ENCODE data around the gene NGEF. TPM values are rescaled to one million over a fixed set of nuclear protein-coding genes. Genes with fewer than 3 reads are reported as not detected.

NGEF gene
- total and polyA plus RNA-seq, 4 donors, result 0.54 to 10.1 (median 2.7) TPM

DNA sequence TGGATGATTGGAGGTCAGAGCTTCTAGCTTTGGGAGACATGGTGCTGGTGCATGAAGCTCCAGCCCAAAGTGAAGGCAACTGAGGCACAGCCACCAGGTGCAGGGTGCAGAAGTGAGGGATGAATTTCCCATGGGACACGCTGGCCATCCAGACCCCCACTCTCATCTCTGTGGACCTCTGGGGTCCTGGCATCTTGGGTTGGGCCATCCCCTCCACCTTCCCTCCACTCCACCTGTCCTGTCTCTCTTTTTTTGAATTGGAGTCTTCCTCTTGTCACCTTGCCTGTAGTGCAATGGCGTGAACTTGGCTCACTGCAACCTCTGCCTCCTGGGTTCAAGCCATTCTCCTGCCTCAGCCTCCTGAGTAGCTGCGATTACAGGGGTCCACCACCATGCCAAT lies 3.4 kb downstream of the NGEF start:
- H3K4me1 ChIP-seq (ENCODE audit: control insufficient read depth in 1 of 2, insufficient read depth in 2 of 2, low read length in 2 of 2), result no peaks in the 10 kb centered on the region
- no peak overlapping the region for H3K27ac ChIP-seq (ENCODE audit: low read depth in 1 of 2, low read length in 2 of 2)
- intact Hi-C loops (cut with DNase I), result no loop called here
- DNase-seq (peak in 1 of 2 donors; percentile 40), ATAC-seq (ENCODE audit: low FRiP score) (no peak)
- H3K27me3 ChIP-seq (ENCODE audit: control insufficient read depth in 1 of 2, insufficient read depth in 2 of 2, low read length in 1 of 2), result no peaks in the 10 kb centered on the region
- H3K36me3 ChIP-seq (ENCODE audit: control insufficient read depth in 1 of 2, insufficient read depth in 2 of 2, low read length in 1 of 2), result no peaks in the 10 kb centered on the region
- WGBS, 2 donors, result 94 to 98% methylated on average over 3 of the region's 3 CpGs
- no peaks in the 10 kb centered on the region for H3K9me3 ChIP-seq (ENCODE audit: control insufficient read depth, low read length)
- no peak overlapping the region for H3K4me3 ChIP-seq (ENCODE audit: low read length in 2 of 2)

DNA sequence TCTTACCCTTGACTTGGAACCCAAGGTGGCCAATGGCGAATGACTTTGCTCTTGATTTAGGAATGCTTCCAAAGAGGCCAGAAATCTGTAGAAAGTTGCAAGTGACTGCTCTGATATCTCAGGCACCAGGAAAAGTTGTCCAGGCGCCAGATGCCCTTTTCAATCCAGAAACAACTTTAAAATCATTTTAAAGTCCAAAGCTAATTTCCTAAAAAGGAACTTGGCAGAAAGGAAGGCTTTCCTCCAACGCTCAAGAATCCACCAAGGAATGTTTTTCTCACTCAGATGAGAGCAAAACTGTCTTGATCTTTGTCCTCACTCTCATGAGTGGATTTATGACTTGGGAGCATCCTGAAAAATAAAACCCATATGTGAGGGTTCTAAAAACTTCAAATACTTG lies 5.3 kb downstream of the NGEF start:
- Histone ChIP-seq H3K27ac (ENCODE audit: low read depth in 1 of 2, low read length in 2 of 2) (no peak overlapping the region), H3K27me3 (ENCODE audit: control insufficient read depth in 1 of 2, insufficient read depth in 2 of 2, low read length in 1 of 2) (no peaks in the 10 kb centered on the region), H3K4me3 (ENCODE audit: low read length in 2 of 2) (no peak overlapping the region), H3K4me1 (ENCODE audit: control insufficient read depth in 1 of 2, insufficient read depth in 2 of 2, low read length in 2 of 2) (no peaks in the 10 kb centered on the region), H3K36me3 (ENCODE audit: control insufficient read depth in 1 of 2, insufficient read depth in 2 of 2, low read length in 1 of 2) (no peaks in the 10 kb centered on the region), H3K9me3 (ENCODE audit: control insufficient read depth, low read length) (no peaks in the 10 kb centered on the region)
- intact Hi-C loops (cut with DNase I), result no loop called here
- ATAC-seq (ENCODE audit: low FRiP score), result no peak
- peak; percentile 34 to 67 for DNase-seq
- WGBS, 2 donors, result 0 to 4% methylated on average over 3 of the region's 3 CpGs

DNA sequence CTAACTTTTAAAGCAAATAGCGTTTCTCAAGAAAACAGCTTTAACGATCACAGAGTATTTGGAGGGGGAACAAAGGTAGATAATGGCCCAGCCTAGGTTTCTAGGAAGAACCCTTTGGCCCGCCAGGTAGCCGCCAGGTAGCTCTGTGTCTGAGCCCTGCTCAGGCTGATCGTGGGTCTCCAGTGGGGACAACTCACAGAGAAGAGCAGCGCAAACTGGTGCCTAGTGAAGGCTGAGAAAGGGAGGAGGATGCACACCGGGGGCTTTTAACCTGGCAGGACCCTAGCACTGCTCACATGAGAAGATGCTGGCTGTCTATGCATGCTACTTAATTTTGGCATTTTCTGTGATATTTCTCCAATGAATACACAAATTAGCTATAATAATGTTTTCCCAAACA lies 5.8 kb downstream of the NGEF start:
- ATAC-seq (ENCODE audit: low FRiP score), result no peak
- Histone ChIP-seq H3K27ac (ENCODE audit: low read depth in 1 of 2, low read length in 2 of 2) (no peak overlapping the region), H3K27me3 (ENCODE audit: control insufficient read depth in 1 of 2, insufficient read depth in 2 of 2, low read length in 1 of 2) (no peaks in the 10 kb centered on the region), H3K4me3 (ENCODE audit: low read length in 2 of 2) (no peak overlapping the region), H3K4me1 (ENCODE audit: control insufficient read depth in 1 of 2, insufficient read depth in 2 of 2, low read length in 2 of 2) (no peaks in the 10 kb centered on the region), H3K36me3 (ENCODE audit: control insufficient read depth in 1 of 2, insufficient read depth in 2 of 2, low read length in 1 of 2) (no peaks in the 10 kb centered on the region), H3K9me3 (ENCODE audit: control insufficient read depth, low read length) (no peaks in the 10 kb centered on the region)
- WGBS, 2 donors, result 71 to 78% methylated on average over 7 of the region's 7 CpGs
- DNase-seq, result peak in 1 of 2 donors; percentile 16
- intact Hi-C loops (cut with DNase I), result no loop called here

DNA sequence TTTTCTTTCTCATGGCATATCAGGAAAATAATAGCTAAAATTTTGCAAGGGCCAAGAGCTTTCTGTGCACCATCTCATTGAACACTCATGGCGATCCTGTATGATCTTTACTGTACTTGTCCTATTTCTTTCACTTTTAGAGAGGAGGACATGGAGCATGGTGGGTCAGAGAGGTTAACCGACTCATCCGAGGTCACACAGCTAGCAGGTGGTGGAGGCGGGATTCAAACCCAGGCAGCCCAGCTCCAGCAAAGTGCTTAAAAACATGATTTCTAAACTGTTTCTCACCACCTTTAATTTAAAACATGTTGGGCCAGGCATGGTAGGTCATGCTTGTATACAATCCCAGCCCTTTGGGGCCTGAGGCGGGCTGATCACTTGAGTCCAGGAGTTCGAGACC lies 6.4 kb downstream of the NGEF start:
- Histone ChIP-seq H3K27me3 (ENCODE audit: control insufficient read depth in 1 of 2, insufficient read depth in 2 of 2, low read length in 1 of 2) (no peaks in the 10 kb centered on the region), H3K27ac (ENCODE audit: low read depth in 1 of 2, low read length in 2 of 2) (no peak overlapping the region), H3K36me3 (ENCODE audit: control insufficient read depth in 1 of 2, insufficient read depth in 2 of 2, low read length in 1 of 2) (no peaks in the 10 kb centered on the region), H3K9me3 (ENCODE audit: control insufficient read depth, low read length) (no peaks in the 10 kb centered on the region), H3K4me1 (ENCODE audit: control insufficient read depth in 1 of 2, insufficient read depth in 2 of 2, low read length in 2 of 2) (no peaks in the 10 kb centered on the region), H3K4me3 (ENCODE audit: low read length in 2 of 2) (no peak overlapping the region)
- WGBS, 2 donors, result 97% methylated on average over 6 of the region's 6 CpGs
- ATAC-seq (ENCODE audit: low FRiP score) (no peak), DNase-seq (peak in 1 of 2 donors; percentile 49)
- intact Hi-C loops (cut with DNase I), result no loop called here

DNA sequence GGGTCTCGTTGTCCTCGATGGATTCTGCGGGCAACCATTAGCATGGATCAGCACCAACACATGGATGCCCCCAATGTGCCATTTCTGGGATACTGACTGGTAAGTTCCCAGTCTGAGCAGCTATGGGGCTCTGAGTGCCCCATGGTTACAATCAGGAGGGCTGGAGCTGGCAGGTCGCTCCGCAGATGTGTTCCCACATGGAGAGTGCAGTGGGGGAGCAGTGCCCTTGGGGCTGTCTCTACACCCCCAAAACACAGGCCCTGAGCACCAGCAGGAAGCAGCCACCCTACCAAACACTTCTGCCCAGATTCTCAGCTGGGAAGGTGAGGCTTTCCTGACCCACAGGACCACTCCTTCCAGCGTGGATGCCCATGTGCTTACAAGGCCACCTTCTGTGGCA lies 8.0 kb downstream of the NGEF start:
- DNase-seq (peak in 1 of 2 donors; percentile 14), ATAC-seq (ENCODE audit: low FRiP score) (no peak)
- H3K4me1 ChIP-seq (ENCODE audit: control insufficient read depth in 1 of 2, insufficient read depth in 2 of 2, low read length in 2 of 2), result no peaks in the 10 kb centered on the region
- intact Hi-C loops (cut with DNase I), result no loop called here
- no peak overlapping the region for H3K27ac ChIP-seq (ENCODE audit: low read depth in 1 of 2, low read length in 2 of 2)
- no peaks in the 10 kb centered on the region for H3K27me3 ChIP-seq (ENCODE audit: control insufficient read depth in 1 of 2, insufficient read depth in 2 of 2, low read length in 1 of 2)
- H3K4me3 ChIP-seq (ENCODE audit: low read length in 2 of 2), result no peak overlapping the region
- WGBS, 2 donors, result 98% methylated on average over 6 of the region's 6 CpGs
- H3K36me3 ChIP-seq (ENCODE audit: control insufficient read depth in 1 of 2, insufficient read depth in 2 of 2, low read length in 1 of 2), result no peaks in the 10 kb centered on the region
- H3K9me3 ChIP-seq (ENCODE audit: control insufficient read depth, low read length), result no peaks in the 10 kb centered on the region

DNA sequence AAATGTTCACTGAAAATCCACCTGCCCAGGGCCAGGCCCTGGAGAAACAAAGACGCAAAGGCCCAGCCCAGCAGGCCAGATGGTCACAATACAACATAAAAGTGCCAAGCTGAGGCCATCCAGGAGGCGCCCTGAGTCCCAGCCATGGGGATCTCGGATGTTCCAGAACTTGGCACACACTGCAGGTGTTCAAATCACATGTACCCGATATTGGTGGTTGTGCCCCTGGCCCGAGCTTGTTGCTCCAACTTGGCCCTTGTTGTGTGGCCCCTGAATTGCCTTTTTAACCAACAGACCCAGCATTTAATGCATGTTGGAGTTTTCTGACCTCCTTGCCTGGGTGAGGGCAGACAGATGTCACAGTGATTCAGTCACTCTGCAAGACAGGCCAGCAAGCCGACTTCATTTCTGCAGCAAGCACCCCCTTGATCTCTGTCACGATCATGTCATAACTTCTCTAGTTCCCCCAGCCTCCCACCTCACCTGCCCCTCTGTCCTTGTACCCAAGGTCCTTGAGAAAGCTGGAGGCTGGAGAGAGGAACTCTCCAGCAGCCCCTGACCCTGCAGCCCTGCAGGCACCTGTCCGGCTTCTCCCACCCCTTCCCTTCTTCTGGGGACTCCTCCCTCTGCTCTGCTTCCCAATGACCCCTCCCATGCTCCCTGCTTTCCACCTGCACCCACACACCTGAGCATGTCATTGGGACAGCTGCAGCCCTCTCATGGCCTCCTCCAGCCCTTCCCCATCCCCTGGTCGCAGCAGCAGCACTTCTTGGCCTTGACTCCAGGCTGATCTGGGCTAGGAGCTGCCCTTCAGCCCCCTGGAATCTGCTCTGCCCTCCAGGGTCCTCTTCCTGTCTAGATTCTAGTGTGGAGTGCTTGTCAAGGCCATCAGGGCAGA lies 9.1 kb downstream of the NGEF start:
- DNase-seq, result peak in 1 of 2 donors; percentile 51
- WGBS, 2 donors, result 90% methylated on average over 9 of the region's 9 CpGs
- intact Hi-C loops (cut with DNase I), result no loop called here
- Histone ChIP-seq H3K9me3 (ENCODE audit: control insufficient read depth, low read length) (no peaks in the 10 kb centered on the region), H3K4me3 (ENCODE audit: low read length in 2 of 2) (no peak overlapping the region), H3K36me3 (ENCODE audit: control insufficient read depth in 1 of 2, insufficient read depth in 2 of 2, low read length in 1 of 2) (no peaks in the 10 kb centered on the region), H3K4me1 (ENCODE audit: control insufficient read depth in 1 of 2, insufficient read depth in 2 of 2, low read length in 2 of 2) (no peaks in the 10 kb centered on the region), H3K27ac (ENCODE audit: low read depth in 1 of 2, low read length in 2 of 2) (no peak overlapping the region), H3K27me3 (ENCODE audit: control insufficient read depth in 1 of 2, insufficient read depth in 2 of 2, low read length in 1 of 2) (no peaks in the 10 kb centered on the region)
- no peak for ATAC-seq (ENCODE audit: low FRiP score)

DNA sequence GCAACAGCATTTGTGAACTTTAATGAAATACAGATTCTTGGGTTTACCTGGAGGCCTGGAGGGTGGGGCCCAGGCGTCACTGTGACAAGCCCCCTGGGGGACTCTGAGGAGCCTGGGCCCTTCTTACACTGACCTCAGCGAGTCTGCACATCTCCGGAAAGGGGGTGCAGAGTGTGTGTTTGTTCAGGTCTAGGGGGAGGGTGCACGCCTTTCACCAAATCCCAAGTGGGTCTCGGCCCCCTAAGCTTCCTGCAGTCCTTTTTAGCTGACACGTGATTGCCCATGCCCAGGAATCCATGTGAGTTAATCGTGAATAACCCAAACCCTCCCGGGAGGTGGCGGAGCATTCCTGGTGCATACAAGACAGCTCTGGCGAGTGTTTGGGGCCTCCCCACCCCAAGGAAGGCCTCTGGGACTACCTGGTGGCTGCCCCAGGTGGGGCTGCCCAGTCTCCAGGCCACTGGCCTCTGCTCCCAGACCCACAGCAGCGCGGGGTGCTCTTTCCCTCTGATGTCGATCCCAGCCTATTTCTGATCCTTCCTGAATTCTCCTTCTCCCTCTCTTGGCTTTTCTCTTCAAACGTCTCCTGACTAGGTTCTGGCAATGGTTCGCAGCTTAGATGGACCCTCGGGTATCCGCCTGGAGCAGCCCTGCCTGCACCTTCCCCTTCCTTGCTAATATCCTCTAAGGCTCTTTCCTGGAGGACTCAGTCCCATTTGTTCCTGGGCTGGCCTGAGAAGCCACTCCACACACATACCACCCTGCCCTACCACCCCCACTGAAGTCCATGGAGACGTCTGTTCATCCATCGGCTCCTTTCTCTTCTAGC lies 10.0 kb downstream of the NGEF start:
- no peak overlapping the region for H3K27ac ChIP-seq (ENCODE audit: low read depth in 1 of 2, low read length in 2 of 2)
- H3K27me3 ChIP-seq (ENCODE audit: control insufficient read depth in 1 of 2, insufficient read depth in 2 of 2, low read length in 1 of 2), result no peaks in the 10 kb centered on the region
- no peaks in the 10 kb centered on the region for H3K9me3 ChIP-seq (ENCODE audit: control insufficient read depth, low read length)
- peak in 1 of 2 donors; percentile 36 for DNase-seq
- 91 to 94% methylated on average over 19 of the region's 19 CpGs for WGBS, 2 donors
- intact Hi-C loops (cut with DNase I), result no loop called here
- H3K36me3 ChIP-seq (ENCODE audit: control insufficient read depth in 1 of 2, insufficient read depth in 2 of 2, low read length in 1 of 2), result no peaks in the 10 kb centered on the region
- no peak overlapping the region for H3K4me3 ChIP-seq (ENCODE audit: low read length in 2 of 2)
- H3K4me1 ChIP-seq (ENCODE audit: control insufficient read depth in 1 of 2, insufficient read depth in 2 of 2, low read length in 2 of 2), result no peaks in the 10 kb centered on the region
- no peak for ATAC-seq (ENCODE audit: low FRiP score)

DNA sequence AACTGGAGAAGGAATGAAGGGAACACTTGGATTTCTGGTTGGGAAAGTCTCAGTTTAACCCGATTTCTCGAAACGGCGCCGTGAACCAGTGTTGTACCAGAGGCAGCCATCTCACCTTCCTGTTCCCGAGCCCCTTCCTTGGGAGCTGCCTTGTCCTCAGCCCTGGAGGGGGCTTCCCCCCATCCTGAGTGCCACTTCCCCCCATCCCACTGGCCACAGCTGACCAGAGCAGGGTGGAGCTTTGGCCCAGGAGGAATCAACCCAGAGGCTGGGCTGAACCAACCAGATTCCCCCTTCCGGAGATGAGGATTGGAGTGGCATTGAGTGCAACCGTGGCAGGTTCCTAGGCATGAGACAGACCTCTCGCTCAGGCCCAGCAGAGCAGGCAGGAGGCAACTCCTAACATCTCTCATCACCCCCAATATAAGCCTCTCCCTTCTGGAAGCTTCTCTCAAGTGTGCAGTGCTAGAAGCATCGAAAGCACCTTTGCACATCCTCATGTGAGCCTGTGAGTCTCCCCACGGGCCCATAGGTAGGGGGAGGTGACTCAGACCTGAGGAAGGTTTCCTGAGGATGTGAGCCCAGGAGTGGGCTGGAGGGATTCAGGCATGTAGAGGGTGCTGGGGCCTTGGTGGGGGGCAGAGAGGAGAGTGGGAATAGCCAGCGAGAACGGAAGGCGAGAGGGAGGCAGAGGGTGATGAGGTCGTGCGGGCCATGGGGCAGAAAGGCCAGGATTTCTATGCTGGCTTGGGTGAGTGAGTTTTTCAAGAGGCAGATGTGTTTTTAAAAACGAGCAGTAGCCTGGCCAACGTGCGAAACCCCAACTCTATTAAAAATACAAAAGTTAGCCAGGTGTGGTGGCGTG lies 11.9 kb downstream of the NGEF start:
- ATAC-seq (ENCODE audit: low FRiP score) (no peak), DNase-seq (peak in 1 of 2 donors; percentile 41)
- no peaks in the 10 kb centered on the region for H3K4me1 ChIP-seq (ENCODE audit: control insufficient read depth in 1 of 2, insufficient read depth in 2 of 2, low read length in 2 of 2)
- 96% methylated on average over 20 of the region's 20 CpGs for WGBS, 2 donors
- intact Hi-C loops (cut with DNase I), result no loop called here
- no peaks in the 10 kb centered on the region for H3K36me3 ChIP-seq (ENCODE audit: control insufficient read depth in 1 of 2, insufficient read depth in 2 of 2, low read length in 1 of 2)
- H3K9me3 ChIP-seq (ENCODE audit: control insufficient read depth, low read length), result no peaks in the 10 kb centered on the region
- no peaks in the 10 kb centered on the region for H3K27me3 ChIP-seq (ENCODE audit: control insufficient read depth in 1 of 2, insufficient read depth in 2 of 2, low read length in 1 of 2)
- H3K27ac ChIP-seq (ENCODE audit: low read depth in 1 of 2, low read length in 2 of 2), result no peak overlapping the region
- H3K4me3 ChIP-seq (ENCODE audit: low read length in 2 of 2), result no peak overlapping the region

All from aorta (tissue), 5 donors.